ENCODE results near the gene CABYR.

The CABYR gene

DNA sequence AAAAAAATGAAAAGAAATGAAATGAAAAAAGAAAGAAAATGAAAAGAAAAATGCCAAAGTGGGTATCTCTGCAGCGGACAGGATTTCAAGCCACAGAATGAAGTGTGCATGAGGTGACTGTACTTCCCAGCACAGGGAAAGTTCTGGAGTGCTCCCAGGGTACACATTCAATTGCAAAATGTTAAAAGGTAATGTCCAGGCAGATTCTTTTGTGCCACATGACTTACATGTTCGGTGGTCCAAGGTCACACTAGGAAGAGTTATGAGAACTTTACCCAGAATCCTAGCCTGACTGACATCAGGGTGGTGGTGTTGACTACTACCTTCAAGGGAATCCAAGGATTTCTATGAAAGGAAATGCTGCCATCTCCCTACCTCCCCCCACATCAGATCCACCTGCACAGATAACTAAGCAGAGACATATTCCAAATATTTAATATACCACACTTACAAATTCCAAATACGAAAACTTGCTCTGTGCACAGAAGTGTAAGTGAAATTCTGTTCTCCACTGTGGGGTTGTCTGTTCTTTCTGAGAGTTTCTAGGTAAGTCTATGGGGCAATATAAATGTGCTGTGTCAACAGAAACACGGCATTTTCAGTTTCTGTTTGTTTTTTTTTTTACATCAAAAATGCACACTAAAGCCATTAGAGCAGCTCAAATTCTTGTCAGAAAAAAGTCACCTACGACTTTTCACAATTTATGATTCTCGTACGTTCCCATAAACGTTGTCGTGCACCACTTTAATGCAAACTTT is 56.6 kb downstream of the CABYR start:
- no peak for DNase-seq

DNA sequence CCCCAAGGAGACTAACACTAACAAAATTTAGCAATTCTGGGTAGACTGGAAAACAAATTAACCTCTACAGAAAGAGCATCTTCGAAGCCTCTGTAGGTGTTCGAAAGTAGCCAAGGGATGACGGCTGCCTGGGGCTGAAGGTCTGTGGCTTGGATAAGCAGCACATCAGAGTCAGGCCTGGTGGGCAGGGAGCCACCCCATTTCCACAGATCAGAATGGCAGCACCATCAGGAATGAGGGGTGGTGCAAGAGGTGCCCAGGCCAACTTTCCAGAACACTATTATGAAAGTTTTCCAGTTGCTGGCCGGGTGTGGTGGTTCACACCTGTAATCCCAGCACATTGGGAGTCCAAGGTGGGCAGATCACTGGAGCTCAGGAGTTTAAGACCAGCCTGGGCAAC is 57.9 kb downstream of the CABYR start:
- no peak for DNase-seq

DNA sequence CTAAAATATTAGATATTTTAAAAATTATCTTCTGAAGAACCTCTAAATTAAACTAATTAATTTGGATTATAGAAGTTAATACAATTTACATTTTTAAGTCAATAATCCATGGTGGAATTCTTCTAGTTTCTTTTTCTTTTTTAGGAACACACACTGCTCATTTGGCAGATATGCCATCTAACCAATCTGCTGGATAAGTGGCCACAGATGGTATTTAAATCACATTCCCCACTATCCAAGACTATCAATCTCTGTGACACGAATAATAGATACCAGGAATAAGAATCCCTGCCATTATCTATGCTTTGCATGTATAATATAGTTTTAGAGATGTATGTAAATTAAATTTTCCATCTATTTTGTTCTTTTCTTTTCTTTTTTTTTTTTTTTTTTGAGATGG is 58.5 kb downstream of the CABYR start:
- DNase-seq, result no peak

DNA sequence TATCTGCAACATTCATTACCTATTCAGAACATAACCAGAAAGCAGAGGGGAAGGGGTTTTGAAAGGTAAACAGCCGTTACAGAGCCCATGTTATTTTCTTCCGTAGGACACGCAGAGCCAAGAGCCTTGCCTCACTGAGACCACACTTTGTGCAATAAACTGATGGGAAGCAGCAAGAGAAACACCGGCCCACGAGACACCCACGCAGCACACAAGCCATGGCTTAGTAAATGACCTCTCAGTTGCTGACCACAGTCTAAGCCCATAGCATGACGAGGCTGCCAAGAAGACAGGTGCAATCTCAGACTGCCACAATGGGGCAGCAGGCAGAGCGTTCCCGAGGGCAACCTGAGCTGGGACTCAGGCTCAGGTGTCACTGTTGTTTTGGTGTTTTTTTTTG is 59.6 kb downstream of the CABYR start:
- DNase-seq, result no peak

DNA sequence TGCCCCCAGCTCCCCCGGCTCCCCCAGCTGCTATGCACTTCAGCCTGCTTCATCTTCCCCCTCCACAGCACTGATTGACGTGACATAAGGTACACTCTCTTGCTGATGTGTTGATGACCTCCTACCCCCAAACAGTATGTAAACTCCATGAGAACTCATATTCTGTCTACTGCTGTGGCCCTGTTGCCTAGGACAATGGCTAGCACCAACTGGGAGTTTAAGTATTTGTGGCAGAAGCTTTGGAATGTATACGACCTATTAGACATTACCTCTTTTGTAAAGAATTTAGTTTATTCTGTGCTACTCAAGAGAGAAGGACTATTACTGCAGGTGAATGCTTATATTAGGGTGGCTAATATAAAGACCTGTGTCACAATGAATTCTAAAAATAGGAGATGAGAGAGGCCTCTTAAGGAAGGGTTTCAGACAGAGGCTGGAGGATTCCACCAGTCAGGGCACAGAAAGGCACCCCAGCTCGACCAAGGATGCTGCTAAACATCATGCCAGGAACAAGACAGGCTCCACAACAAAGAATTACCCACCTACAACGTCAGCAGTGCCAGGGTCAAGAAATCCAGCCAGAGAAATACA is 60.6 kb downstream of the CABYR start:
- no peak for DNase-seq

DNA sequence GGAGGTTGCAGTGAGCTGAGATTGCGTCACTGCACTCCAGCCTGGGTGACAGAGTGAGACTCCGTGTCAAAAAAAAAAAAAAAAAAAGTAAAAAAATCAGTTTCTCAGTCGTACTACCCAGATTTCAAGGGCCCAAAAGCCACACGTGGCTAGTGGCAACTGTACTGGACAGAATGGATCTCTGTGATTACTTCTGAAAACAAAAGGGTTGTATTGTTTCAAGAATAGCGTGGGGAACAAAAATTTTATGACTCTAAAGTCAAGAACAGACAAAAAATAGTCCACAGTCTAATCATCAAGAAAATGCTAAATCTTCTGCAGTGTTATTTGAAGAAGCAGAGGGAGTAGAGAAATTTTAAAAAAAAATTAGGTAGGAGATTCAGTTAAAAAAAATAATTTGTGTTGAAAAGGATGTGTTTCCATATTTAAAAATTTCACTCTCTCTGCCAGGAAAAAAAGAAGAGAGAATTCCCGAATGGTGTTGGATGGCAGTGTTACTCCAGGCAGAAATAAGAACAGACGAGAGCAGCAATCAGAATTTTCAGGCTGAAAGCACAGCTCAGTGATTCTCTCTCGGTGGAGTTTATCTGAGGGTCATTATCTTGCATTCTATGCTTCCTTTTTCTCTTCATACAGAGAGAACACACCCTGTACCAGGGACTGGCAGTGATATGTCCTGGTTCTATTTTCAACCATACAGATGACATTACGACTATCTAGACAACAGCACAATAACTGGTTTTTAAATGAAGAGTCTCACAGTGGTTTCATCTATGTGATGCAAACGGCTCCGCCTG is 61.8 kb downstream of the CABYR start:
- DNase-seq, result no peak

DNA sequence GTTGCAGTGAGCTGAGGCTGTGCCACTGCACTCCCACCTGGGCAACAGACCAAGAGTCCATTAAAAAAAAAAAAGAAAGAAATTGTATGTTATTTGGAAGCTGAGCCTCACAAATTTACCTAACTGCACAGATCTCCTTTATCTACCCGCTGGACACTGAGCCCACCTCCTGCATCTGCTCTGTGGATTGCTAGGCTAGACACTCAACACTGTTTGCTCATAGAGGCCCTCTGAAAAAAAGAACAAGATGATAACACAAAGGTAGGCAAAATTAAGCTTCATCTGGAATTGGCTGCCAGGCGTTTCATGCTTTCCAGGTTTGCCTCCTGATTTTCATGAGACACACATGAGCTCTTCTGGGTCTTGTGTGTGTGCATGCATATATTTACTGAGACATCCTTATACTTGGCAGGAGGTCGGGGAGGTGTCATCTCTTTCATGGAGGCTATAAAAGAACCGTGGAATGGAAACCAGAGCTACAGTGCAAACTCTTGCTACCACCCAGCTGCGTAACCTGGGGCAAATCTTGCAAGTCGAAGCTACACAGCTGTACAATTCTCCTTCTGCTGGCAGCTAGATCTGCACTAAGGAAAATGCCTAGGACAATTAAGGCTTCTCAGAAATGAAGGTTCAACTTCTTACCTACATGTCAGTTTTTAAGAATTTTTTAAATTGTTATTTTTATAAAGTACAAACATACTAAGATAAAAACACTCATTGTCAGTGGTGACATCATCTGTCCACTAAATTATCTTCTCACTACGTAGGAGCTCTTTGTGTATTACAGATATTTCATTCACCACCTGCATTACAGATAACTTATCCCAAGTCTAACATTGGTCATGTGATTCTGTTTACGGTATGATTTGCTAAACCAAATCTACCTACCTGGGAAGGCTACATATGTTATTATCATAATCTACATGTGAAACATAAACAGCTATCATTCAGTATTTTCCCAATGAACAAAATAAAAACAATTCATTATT is 63.1 kb downstream of the CABYR start:
- no peak for DNase-seq

DNA sequence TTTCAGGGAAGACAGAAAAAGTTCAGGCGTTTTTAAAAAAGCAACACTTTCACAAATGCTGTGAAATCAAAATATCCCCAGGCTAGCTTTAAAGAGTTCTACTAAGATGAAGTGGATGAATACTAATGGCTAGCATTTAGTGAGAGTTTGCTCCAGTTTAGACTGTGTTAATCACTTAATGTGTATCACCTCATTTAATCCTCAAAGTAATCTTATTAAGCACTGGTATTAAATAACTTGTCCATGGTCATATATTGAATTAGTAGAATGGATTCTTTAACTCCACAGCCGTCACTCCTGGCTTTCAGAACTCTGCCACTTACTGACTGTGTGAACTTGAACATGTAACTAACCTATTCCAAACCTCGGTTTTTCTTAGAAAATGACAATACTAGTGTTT is 66.0 kb downstream of the CABYR start:
- no peak for DNase-seq

DNA sequence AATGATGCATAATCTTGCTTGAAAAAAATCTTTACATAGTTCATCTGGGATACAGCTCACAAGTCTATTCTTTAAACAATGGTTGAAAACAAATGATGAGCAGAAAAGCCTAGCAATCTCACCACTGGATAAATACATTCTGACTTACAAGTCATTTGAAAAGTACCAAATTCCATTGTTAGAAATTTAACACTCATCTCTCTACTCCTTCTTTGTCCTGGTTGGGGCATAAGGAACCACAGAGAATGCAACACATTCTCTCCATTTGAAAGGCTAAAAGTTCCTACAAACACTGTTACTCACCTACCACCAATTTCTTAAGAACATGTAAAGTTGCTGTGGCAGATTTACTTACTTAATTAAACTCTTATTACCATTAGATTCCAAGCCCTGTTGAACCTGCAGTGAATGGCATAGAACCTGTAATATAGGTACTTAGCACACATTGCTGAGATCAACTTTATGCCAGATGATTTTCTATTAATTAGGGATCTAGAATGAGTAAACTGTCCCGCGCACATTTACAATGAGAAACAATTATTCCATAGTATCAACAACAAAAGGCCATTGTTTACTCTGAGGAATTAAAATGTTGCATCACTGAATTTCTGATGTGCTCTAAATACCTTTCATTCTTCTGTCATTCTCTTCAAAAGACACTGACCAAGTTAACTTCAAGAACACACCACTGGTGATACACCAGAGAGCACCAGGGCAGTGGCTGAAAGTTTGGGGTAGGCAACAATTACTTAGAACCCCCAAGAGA is 69.6 kb downstream of the CABYR start:
- no peak for DNase-seq

DNA sequence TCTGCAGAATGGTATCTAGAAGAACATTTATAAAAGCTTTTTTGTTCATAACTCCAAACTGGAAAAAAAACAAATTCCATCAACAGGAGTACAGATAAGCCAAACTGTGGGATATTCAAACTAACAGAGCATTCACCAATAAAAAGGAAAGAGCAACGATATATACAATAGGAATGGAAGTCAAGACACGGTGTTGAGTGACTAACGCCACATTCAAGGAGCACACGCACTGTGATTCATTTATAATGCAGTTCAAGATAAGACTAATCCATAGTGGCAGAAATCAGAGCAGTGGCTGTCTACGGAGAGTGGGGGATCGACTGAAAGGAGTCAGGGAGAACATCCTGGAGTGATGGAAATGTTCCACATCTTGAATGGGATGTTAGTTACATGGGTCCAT is 70.7 kb downstream of the CABYR start:
- DNase-seq, result no peak
